Keratinocyte (primary cell): ENCODE measurements around the gene TAS2R19.

Source experiments
- CTCF ChIP-seq, 3 experiments: IDR thresholded peaks in 1 of 3; conservative IDR thresholded peaks in 1 of 3; optimal IDR thresholded peaks in 1 of 3; 2 replicates in 2 of 3; 3 replicates in 1 of 3; pipeline versions ENCODE3 to v1.5.1; 2011; ENCODE audit warnings: low read length in 3 of 3, mild to moderate bottlenecking in 3 of 3, moderate library complexity in 2 of 3, control low read depth in 1 of 3, inconsistent platforms in 1 of 3; ENCODE audit not compliant: insufficient read depth in 2 of 3; ENCODE audit errors: extremely low read depth in 1 of 3
- EZH2 ChIP-seq: IDR thresholded peaks from one replicate; pipeline ENCODE4 v1.6.1; 2012; ENCODE audit warnings: inconsistent platforms, mild to moderate bottlenecking, low read length, moderate library complexity

GRCh38 chr12:11014234-11014633, 8.2 kb downstream of the TAS2R19 start:
- no peak for TF ChIP-seq CTCF (optimal IDR thresholded peaks at IDR 0.05 in 1 of 3, IDR thresholded peaks at IDR 0.05 in 1 of 3, conservative IDR thresholded peaks at IDR 0.05 in 1 of 3; ENCODE audit: extremely low read depth in 1 of 3, insufficient read depth in 2 of 3, low read length in 3 of 3)
- no peak for TF ChIP-seq EZH2
